ENCODE measurements around the gene WNT9B.
"Not testable (repeated sequence)": the region's sequence is repeated elsewhere in the genome, so short reads cannot be mapped to it uniquely, and the experiment has no call there.

Gene WNT9B

GRCh38 chr17:46822388-46822921 lies 28.9 kb upstream of the WNT9B start:
- no peak for DNase-seq

DNA sequence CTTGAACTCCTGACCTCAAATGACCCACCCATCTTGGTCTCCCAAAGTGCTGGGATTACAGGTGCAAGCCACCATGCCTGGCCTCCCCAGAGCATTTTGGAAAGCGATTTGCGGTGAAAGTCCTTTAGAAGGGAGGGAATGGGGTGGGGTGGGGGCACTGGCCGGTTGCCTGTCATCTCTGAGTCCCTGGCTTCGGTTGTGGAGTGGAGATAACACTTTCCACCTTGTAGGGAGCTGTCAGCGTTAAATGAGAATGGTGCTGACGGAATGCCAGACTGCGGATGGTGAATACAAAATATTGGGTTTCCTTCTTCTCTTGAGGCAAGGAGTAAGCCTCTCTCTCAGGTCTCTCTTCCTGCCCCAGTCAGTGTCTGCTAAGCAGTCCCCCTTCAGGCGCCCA lies 27.7 kb upstream of the WNT9B start:
- DNase-seq: no peak

DNA sequence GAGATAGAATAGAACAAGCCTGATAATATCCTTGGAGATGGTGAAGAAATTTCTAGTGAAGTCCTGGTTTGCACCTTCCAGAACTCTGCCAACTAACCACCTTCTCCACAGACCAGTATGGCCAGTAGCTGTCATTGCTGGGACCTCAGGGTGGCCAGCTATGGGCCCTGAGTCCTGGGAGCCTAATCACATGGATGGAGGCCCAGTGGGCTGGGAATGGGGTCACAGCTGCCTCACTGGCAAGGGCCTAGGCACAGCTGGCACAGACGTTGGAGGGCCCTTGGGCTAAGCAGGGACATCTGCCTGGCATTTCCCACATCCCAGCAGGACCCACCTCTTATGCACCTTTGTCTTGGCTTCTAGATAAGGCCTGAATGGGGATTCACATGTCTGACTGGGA lies 25.3 kb upstream of the WNT9B start:
- DNase-seq: no peak

DNA sequence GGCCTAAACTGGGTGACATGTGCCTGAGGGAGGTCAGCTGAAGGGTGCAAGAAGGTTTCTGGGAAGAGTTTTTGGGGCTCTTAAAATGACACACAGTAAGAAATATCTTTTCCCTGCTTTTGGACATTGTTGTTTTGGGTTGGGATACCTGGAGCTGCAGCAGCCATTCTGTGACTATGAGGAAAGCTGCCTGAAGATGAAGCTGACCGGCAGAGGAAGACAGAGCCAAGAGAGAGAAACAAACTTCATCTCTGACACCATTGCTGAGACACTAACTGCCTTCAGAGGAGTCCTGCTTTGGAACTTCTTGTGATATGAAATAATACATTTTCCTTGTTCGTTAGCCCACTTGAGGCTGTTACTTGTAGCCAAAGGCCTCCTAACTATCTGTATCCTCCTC lies 24.1 kb upstream of the WNT9B start:
- no peak for DNase-seq

GRCh38 chr17:46831573-46832330 lies 19.6 kb upstream of the WNT9B start:
- no peak for DNase-seq

- no peak for DNase-seq
These were observed 19.0 kb upstream of the WNT9B start for GRCh38 chr17:46832331-46832821.

- DNase-seq: no peak
These were observed 18.2 kb upstream of the WNT9B start for GRCh38 chr17:46832945-46833839.

- DNase-seq: no peak
These were observed 17.6 kb upstream of the WNT9B start for GRCh38 chr17:46833840-46834208.

DNA sequence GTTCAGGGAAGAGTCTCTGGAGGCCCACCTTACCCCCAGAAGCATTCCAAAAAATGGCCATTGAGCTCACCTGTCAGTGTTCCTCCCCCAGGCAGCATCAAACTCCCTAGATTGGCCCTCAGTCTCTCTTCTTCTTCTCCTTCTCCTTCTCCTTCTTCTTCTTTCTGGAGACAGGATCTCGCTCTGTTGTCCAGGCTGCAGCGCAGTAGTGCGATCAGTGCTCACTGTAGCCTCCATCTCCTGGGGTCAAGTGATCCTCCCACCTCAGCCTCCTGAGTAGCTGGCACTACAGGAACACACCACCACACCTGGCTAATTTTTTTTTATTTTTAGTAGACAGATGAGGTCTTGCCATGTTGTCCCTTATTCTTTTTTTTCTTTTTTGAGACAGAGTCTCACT lies 16.5 kb upstream of the WNT9B start:
- DNase-seq: no peak

- DNase-seq: no peak
These were observed 14.9 kb upstream of the WNT9B start for GRCh38 chr17:46836500-46836899.

- no peak for DNase-seq
These were observed 13.9 kb upstream of the WNT9B start for GRCh38 chr17:46837521-46837920.

DNA sequence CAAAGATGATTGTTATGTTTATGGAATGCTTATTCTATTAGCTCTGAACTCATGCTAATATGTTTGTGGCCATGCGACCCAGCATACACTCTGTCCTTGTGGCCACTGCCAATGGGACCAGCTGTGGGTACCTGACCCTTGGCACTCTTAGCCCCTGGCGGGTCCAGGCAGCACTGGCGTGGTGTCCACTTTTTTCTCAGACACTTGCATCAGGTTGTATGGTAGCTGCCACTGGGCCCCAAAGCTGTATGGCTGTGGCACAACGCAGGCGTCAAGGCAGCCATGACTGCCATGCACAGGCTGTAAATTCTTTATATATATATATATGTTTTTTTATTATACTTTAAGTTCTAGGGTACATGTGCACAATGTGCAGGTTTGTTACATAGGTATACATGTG lies 12.2 kb upstream of the WNT9B start:
- no peak for DNase-seq

GRCh38 chr17:46840596-46840995 lies 10.8 kb upstream of the WNT9B start:
- DNase-seq: not testable (repeated sequence)

GRCh38 chr17:46841561-46842379 lies 9.6 kb upstream of the WNT9B start:
- DNase-seq: no peak

- DNase-seq: no peak
These were observed 8.5 kb upstream of the WNT9B start for GRCh38 chr17:46842835-46843234.

GRCh38 chr17:46847204-46848191 lies 3.9 kb upstream of the WNT9B start:
- DNase-seq: no peak

- DNase-seq: no peak
These were observed 2.8 kb upstream of the WNT9B start for GRCh38 chr17:46848534-46848933.

DNA sequence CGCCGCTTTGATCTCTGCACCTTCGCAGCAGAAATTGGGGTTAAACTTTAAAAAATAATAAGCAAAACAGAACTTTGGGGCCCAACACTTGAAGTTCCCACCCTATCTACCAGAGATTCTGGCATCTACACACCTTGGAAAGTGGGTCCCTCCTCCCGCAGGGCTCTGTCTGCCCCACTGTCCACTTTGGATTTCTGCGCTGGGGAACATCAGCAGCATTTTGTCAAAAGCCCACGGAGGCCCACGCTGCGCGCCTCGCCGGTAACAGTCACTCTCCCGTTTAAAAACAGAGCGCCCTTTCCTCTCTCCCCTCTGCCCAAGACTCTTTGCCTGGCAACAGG lies 725 bp upstream of the WNT9B start:
- DNase-seq: no peak

DNA sequence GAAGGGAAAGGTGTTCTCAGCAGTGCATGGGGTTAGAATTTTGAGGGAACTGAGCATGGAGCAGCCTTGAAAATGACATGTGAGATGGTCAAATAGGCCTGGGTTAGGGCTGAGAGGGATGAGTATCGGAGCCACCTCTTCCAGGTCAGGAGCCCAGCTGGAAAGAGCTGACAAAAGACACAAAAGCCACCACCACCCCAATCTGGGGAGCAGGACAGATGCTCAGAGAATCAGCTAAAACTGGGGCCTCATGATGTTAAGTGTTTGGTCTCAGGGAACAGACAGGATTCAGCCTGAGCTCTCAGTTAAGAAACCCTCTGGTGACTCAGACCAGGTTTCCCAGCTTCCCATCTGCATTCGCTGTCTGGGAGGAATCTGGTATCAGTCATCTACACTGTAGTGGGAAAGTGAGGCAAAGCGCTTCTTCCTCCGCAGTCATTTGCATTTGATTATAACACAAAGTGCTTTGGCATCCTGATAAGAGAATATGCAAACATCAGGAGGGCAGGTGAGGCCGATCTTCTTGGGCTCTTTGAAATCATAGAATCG lies 2.6 kb downstream of the WNT9B start:
- peak; percentile 57 for DNase-seq

DNA sequence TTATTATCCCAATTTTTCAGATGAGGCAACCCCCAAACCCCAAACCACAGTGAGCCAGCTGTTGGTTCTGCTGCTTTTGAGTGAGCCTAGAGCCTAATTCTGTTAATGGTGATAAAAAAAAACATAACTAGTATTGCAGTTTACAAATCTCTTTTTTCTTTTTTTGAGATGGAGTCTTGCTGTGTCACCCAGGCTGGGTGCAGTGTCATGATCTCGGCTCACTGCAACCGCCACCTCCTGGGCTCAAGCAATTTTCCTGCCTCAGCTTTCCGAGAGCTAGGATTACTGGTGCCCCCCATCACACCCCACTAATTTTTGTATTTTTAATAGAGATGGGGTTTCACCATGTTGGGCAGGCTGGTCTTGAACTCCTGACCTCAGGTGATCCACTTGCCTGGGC lies 3.1 kb downstream of the WNT9B start:
- no peak for DNase-seq

DNA sequence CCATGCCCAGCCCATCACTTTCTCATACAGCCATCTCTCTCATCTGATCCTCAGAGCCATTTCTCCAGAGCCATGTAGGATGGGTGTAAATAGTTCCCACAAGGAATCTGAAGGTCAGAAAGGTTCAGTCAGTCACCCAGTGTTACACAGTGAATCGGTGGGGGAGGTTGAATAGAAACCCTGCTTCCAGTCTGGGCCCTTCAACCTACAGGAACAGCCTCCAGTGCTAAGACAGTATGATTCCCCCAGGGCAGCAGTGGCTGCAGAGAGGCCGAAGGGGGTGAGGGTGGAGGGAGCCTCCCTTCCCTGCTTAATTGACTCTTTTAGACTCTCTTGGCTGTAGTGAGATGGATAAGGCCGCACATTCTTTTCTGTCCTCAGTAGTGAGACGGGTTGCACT lies 3.6 kb downstream of the WNT9B start:
- DNase-seq: no peak

DNA sequence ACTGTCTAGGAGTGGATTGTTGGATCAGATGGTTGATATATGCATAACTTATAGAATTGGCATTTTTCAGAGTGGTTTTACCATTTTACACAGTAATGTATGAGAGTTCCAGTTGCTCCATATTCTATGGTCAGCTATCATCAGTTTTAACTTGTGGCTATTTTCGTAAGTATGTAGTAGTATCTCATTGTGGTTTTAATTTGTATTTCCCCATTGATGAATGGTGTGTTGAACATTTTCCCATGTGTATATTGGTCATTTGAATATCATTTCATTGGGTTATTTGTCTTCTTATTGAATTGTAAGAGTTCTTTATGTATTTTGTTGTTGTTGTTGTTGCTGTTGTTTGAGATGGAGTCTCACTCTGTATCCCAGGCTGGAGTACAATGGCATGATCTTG lies 6.2 kb downstream of the WNT9B start:
- no peak for DNase-seq

Measured in NCI-H526 treated with DMSO at 0.1 percent for 48 hours (cell line).